SK-N-DZ (cell line): ENCODE results near the gene GREM2. TPM values are rescaled to one million over a fixed set of nuclear protein-coding genes. Genes with fewer than 3 reads are reported as not detected.
A peak's percentile ranks its signal among the peaks of the same experiment; 100 is the strongest.

Experiments used
- DNase-seq: peaks from one replicate; pipeline ENCODE4 v3.0.0-alpha.2; 2015; ENCODE audit warnings: low spot score
- polyA plus RNA-seq, 2 experiments: library from polyadenylated mRNA; depleted of rRNA; stranded (reverse); fragments of >200 nt; gene quantifications; 2 replicates each; pipeline ENCODE4 v1.2.3, GENCODE V29; 2014

The GREM2 gene
- 0.32 and 0.44 TPM in 2 replicates for polyA plus RNA-seq (2014; cell fraction: cytosol; rRNA removed)
- 0.08 TPM in 1 of 2 replicates, not detected in the other for polyA plus RNA-seq (2014; cell fraction: nucleus; rRNA removed)

- peak; percentile 64 for DNase-seq
Measured at GRCh38 chr1:240611619-240612480, at the start of gene GREM2. Gene GREM2, minus strand, starts transcription at chr1:240612155. Its CDS starts 118,680 bp downstream, at chr1:240493475.

- no peak for DNase-seq
Measured at GRCh38 chr1:240658312-240658960, 46.5 kb upstream of the GREM2 start.

GRCh38 chr1:240656531-240656930 is 44.6 kb upstream of the GREM2 start:
- no peak for DNase-seq

- no peak for DNase-seq
Measured at GRCh38 chr1:240652961-240653409, 41.0 kb upstream of the GREM2 start.

GRCh38 chr1:240652549-240652948 is 40.6 kb upstream of the GREM2 start:
- no peak for DNase-seq

- DNase-seq: no peak
Measured at GRCh38 chr1:240650877-240651276, 38.9 kb upstream of the GREM2 start.

GRCh38 chr1:240649733-240650721 is 38.1 kb upstream of the GREM2 start:
- DNase-seq: no peak

- DNase-seq: no peak
Measured at GRCh38 chr1:240646571-240647240, 34.8 kb upstream of the GREM2 start.

GRCh38 chr1:240644732-240645131 is 32.8 kb upstream of the GREM2 start:
- no peak for DNase-seq

GRCh38 chr1:240635466-240636256 is 23.7 kb upstream of the GREM2 start:
- DNase-seq: no peak

GRCh38 chr1:240630409-240630808 is 18.5 kb upstream of the GREM2 start:
- no peak for DNase-seq

- no peak for DNase-seq
Measured at GRCh38 chr1:240621249-240621648, 9.3 kb upstream of the GREM2 start.

- peak; percentile 78 for DNase-seq
Measured at GRCh38 chr1:240619906-240620621, 8.1 kb upstream of the GREM2 start.

GRCh38 chr1:240619357-240619756 is 7.4 kb upstream of the GREM2 start:
- DNase-seq: peak; percentile 17

GRCh38 chr1:240618946-240619345 is 7.0 kb upstream of the GREM2 start:
- peak; percentile 34 for DNase-seq

- no peak for DNase-seq
Measured at GRCh38 chr1:240616018-240616417, 4.1 kb upstream of the GREM2 start.

- no peak for DNase-seq
Measured at GRCh38 chr1:240613356-240614142, 1.6 kb upstream of the GREM2 start.

- no peak for DNase-seq
Measured at GRCh38 chr1:240612811-240613210, 856 bp upstream of the GREM2 start.
